MCF 10A (cell line): ENCODE data around the gene HS6ST3. TPM values are rescaled to one million over a fixed set of nuclear protein-coding genes. Genes with fewer than 3 reads are reported as not detected.

ENCODE experiments used
- BruUV-seq: library from RNA; stranded (reverse); fragments of 400-500 nt; replicated peaks from 2 replicates; lab custom pipeline; 2021; lab: Mats Ljungman, UMichigan
- CTCF ChIA-PET: fragments of 300-600 bp; sonication (Branson Sonifier 250); formaldehyde crosslinking; extraction: SDS; loops from one replicate; lab custom pipeline; 2021; ENCODE audit warnings: antibody characterized with exemption, inconsistent platforms; lab: Yijun Ruan, JAX
- POLR2A ChIA-PET: fragments of 300-600, 350-650 bp; sonication (Branson Sonifier 250); formaldehyde crosslinking; extraction: SDS; loops from one replicate; lab custom pipeline; 2020; ENCODE audit warnings: antibody characterized with exemption, inconsistent platforms; lab: Yijun Ruan, JAX
- DNase-seq: peaks from one replicate; pipeline ENCODE4 v3.0.0-alpha.2; 2018; ENCODE audit not compliant: unreplicated experiment
- H3K27ac Mint-ChIP-seq: one replicate; pipeline ENCODE4 v1.8.0; 2022; ENCODE audit warnings: mild to moderate bottlenecking, low read depth, mixed read lengths; ENCODE audit not compliant: unreplicated experiment
- H3K27me3 Mint-ChIP-seq: one replicate; pipeline ENCODE4 v1.8.0; 2022; ENCODE audit warnings: mixed read lengths; ENCODE audit not compliant: insufficient read depth, unreplicated experiment
- H3K36me3 Mint-ChIP-seq: one replicate; pipeline ENCODE4 v1.8.0; 2022; ENCODE audit warnings: mild to moderate bottlenecking, moderate library complexity, mixed read lengths; ENCODE audit not compliant: insufficient read depth, unreplicated experiment
- H3K4me1 Mint-ChIP-seq: one replicate; pipeline ENCODE4 v1.8.0; 2022; ENCODE audit warnings: mixed read lengths; ENCODE audit not compliant: insufficient read depth, unreplicated experiment
- H3K4me3 Mint-ChIP-seq: one replicate; pipeline ENCODE4 v1.8.0; 2022; ENCODE audit warnings: mild to moderate bottlenecking, moderate library complexity, mixed read lengths; ENCODE audit not compliant: unreplicated experiment
- H3K9me3 Mint-ChIP-seq: one replicate; pipeline ENCODE4 v1.8.0; 2022; ENCODE audit warnings: mixed read lengths; ENCODE audit not compliant: unreplicated experiment
- intact Hi-C: fragments of 100-400 bp; cut with micrococcal nuclease; formaldehyde crosslinking; loops from 2 replicates; pipeline ENCODE4 v1.14.1; 2022
- total RNA-seq: library from RNA; stranded (reverse); gene quantifications from 2 replicates; pipeline ENCODE4 v1.2.3, GENCODE V29; 2022
- TF ChIP-seq, protein P1 (sequence below): fragments of 200-600 bp; IDR thresholded peaks from one replicate; pipeline ENCODE4 v1.8.0; 2022; ENCODE audit warnings: antibody characterized with exemption, mild to moderate bottlenecking; ENCODE audit not compliant: unreplicated experiment

Gene HS6ST3
- total RNA-seq, 1 experiment from 2014 or later = 0.09 TPM

DNA sequence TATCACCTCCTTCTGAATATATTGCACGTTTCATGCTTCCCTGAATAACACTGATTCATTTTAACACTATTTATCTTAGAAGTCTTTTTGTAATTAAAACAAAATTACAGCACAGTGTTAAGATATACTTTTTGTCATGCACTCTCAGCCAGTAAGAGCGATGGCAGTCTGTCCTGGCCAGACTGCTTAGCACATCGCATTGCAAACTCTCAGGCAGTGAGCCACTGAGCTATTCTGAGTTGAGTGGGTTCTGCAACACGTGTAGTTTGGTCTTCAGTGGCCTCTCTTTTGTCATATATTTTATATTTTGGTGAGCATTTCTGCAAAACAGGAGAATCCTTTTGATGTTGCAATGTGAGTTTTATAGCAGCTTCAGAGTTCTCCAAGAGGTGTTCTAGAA is 332.1 kb downstream of the HS6ST3 start:
- Mint-ChIP-seq H3K9me3 (no peaks in the 10 kb centered on the region), H3K4me3 (no peak overlapping the region), H3K36me3 (no peaks in the 10 kb centered on the region), H3K27me3 (no peaks in the 10 kb centered on the region), H3K4me1 (no peaks in the 10 kb centered on the region), H3K27ac (no peak overlapping the region)
- no peak for DNase-seq
- intact Hi-C loops = no loop called here
- POLR2A ChIA-PET = no interaction called here
- CTCF ChIA-PET = no interaction called here
- TF ChIP-seq, protein P1, sequence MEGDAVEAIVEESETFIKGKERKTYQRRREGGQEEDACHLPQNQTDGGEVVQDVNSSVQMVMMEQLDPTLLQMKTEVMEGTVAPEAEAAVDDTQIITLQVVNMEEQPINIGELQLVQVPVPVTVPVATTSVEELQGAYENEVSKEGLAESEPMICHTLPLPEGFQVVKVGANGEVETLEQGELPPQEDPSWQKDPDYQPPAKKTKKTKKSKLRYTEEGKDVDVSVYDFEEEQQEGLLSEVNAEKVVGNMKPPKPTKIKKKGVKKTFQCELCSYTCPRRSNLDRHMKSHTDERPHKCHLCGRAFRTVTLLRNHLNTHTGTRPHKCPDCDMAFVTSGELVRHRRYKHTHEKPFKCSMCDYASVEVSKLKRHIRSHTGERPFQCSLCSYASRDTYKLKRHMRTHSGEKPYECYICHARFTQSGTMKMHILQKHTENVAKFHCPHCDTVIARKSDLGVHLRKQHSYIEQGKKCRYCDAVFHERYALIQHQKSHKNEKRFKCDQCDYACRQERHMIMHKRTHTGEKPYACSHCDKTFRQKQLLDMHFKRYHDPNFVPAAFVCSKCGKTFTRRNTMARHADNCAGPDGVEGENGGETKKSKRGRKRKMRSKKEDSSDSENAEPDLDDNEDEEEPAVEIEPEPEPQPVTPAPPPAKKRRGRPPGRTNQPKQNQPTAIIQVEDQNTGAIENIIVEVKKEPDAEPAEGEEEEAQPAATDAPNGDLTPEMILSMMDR = no peak
- BruUV-seq = no TSS peak

DNA sequence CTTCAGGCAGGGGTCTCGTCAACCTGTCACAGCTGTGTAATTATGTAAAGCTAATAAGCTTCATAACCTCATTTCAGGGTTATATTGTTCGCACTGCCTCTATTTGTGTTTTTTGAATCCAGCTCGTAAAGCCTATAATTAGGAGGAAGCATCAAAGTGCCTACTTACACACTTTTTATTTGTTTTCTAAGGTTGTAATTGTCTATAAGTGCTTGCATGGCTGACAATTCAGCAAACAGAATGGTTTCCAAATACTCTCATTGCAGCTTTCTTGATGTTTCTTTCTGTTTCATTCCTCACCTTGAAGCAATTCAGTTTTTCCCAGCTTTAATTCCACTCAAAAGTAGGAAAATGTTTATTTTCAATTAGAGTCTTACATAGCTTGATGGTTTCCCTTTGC is 336.3 kb downstream of the HS6ST3 start:
- no TSS peak for BruUV-seq
- Mint-ChIP-seq H3K4me1 (no peaks in the 10 kb centered on the region), H3K27ac (no peak overlapping the region), H3K4me3 (no peak overlapping the region), H3K36me3 (no peaks in the 10 kb centered on the region), H3K9me3 (no peaks in the 10 kb centered on the region), H3K27me3 (no peaks in the 10 kb centered on the region)
- ChIA-PET CTCF (interaction anchor here (0.6 kb wide), 1 partner anchor 392 kb away, joined by 3 read pairs; no protein-coding TSS in a partner anchor), POLR2A (no interaction called here)
- TF ChIP-seq, protein P1 = no peak
- DNase-seq = no peak
- intact Hi-C loops = no loop called here

DNA sequence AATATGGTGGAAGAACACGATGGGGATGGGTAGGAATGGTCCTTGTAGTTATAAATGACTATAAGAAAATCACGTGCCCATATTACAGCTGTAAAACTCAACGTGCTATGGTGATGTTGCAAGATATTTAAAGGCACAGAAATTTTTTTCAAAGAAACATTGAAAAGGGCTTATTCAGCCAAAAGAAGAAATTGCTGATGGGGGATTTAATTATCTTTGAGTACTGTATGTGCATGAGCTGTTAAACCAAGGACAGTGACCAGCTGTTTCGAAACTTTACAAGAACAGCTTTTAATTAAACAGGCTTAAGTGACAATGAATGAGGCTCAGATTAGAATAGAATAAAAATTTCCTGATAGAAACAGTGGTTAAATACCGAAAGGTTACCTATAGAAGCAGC is 339.0 kb downstream of the HS6ST3 start:
- CTCF ChIA-PET = interaction anchor here (1.6 kb wide), 1 partner anchor 11 kb away, joined by 8 read pairs; no protein-coding TSS in a partner anchor

DNA sequence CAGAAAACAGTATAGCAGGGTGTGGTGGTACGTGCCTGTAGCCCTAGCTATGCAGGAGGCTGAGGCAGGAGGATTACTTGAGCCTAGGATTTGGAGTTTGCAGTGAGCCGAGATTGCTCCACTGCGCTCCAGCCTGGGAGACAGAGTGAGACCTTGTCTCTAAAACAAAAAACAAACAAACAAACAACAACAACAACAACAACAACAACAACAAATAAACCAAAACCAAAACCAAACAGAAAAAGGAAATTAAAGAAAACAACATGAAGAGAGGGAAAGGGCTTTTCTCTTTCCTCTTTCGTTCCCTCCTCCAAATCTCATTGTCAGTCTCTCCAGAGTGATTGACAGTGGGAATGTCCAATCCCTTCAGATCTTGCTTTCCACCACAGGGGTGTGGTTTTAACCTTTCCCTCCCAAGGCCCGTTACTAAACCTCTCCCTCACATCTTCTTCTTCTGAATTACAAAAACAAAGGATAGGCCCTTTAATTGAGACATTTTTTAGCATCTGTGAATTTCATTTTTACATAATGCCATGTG is 341.2 kb downstream of the HS6ST3 start:
- Mint-ChIP-seq H3K27ac (no peak overlapping the region), H3K36me3 (no peaks in the 10 kb centered on the region), H3K9me3 (no peaks in the 10 kb centered on the region), H3K4me1 (no peaks in the 10 kb centered on the region), H3K27me3 (no peaks in the 10 kb centered on the region), H3K4me3 (no peak overlapping the region)
- intact Hi-C loops = no loop called here
- ChIA-PET CTCF (interaction anchor here (0.6 kb wide), 1 partner anchor 44 kb away, joined by 3 read pairs; no protein-coding TSS in a partner anchor), POLR2A (no interaction called here)
- BruUV-seq = no TSS peak
- no peak for DNase-seq
- TF ChIP-seq, protein P1 = no peak

More for the DNA sequence above, 339.0 kb downstream of the HS6ST3 start:
- TF ChIP-seq, protein P1 = no peak
- no peak overlapping the region for H3K4me3 Mint-ChIP-seq
- H3K36me3 Mint-ChIP-seq = no peaks in the 10 kb centered on the region
- no peak overlapping the region for H3K27ac Mint-ChIP-seq
- no TSS peak for BruUV-seq
- no peaks in the 10 kb centered on the region for H3K4me1 Mint-ChIP-seq
- intact Hi-C loops = no loop called here
- POLR2A ChIA-PET = no interaction called here
- no peaks in the 10 kb centered on the region for H3K27me3 Mint-ChIP-seq
- no peak for DNase-seq
- no peaks in the 10 kb centered on the region for H3K9me3 Mint-ChIP-seq
